Measurements from ENCODE around the gene CRMP1.

CRMP1 gene

DNA sequence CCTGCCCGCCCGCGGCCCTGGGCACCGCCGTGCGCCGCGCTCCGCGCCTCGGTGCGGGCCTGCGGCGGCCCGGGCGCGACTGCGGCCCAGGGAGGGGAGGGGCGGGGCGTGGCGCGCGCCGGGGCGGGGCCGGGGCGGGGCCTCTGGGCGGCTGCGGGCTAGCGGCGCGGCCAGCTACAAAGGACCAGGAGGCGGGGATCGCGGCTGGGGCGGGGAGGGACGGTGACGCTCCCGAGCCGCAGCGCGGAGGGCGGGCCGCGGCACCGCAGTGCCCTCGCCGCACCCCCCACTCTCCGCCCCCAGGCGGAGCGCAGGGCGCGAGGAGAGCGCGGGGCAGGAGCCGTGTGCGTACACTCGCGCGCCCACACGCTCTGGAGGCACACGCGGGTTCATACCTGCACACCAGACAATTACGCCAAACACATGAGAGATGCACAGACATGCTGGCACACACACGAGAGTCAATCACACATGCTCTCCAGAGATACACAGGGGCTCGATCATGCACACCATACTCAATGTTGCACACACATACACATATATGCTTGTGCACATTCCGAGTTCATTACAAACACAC is at the start of gene CRMP1:
Gene CRMP1 (minus strand): TSS at position 83 of the 577 bp plus-strand sequence. CDS start 117 bp downstream, outside the sequence.
- DNase-seq (ENCODE audit: low read depth in 2 of 2) = no peak

DNA sequence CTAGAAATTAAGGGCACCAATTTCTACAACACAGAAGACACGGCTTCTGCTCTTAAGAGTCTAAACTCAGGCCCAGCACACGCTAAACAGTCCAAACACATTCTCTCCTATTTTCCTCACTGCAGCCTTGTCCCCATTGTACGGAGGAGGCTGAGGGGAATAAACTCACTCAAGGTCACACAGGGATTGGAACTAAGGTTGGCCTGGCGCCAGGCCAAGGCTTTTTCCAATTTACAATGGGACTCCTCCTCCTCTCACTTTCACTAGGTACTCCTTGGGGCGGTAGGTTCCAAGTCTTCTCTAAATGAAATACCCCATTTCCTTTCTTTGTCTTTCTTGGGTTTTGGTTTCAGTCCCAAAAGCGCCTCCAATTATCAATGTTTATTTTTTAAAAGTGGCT is 48.7 kb upstream of the CRMP1 start:
- DNase-seq (ENCODE audit: low read depth in 2 of 2) = no peak

DNA sequence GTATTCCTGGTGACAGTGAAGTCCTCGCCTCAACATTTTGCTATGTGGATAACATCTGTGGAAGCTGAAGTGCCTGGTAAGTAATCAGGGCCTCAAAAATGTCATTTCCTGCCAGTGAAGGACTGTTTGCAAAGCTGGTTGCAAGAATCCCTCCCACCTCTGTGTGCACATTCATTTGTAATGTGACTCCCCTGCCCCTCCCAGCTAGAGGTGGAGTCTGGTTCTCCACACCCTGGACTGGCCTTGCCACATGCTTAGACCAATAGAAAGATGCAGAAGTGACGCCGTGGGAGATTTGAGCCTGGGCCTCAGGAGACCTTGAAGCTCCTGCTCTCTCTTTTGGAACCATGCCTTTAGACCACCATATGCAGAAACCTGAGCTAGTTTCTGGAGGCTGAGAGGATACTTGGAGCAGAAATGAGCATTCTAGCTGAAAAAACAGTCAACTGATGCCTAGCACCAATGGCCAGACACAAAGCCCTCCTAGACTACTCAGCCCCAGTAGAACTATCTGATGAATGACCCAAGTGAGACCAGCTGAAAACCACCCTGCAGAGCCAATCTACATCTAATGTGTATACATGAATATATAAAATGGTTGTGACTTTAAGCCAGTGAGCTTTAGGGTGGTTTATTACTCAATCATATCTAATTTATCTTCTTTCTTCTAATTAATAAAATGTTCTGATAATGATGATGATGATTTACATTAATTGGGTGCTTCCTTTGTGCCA is 47.8 kb upstream of the CRMP1 start:
- DNase-seq (ENCODE audit: low read depth in 2 of 2) = no peak

DNA sequence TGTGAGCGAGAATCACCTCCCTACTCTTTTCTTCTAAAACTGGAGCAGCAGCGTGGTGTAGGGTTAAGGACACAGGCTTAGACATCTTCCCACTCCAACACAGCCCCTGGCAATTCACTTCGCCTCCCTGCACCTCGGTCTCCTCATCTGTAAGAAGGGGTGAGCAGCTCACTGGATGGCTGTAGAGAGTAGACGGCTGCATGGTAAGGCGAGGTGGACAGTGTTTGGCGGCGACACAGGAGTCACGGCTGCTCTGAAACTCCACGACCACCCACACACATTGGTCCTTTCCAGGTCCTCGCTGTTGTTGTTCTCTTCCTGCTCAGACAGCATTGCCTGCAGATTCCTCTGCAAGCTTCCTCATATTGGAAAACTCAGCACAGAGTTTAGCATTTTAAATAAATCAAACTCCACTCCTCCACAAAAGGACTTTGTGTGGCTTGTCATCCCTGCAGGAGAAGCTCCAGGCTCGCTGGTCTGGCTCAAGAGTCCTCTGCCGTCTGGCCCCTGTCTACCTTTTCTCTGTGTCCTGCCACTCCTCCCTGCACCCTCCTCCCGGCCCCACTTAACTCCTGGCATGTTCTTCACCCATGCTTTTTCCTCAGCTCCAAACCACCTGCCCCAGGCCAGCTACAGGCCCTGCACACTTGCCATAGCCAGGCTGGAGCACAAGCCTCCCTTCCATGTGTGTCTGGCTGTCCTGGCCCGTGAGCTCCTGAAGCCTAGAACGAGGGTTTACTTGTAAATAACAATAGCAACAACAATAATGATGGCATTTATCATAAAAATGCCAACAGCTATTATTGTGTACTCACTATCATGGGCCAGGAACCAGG is 41.3 kb upstream of the CRMP1 start:
- DNase-seq (ENCODE audit: low read depth in 2 of 2) = no peak

DNA sequence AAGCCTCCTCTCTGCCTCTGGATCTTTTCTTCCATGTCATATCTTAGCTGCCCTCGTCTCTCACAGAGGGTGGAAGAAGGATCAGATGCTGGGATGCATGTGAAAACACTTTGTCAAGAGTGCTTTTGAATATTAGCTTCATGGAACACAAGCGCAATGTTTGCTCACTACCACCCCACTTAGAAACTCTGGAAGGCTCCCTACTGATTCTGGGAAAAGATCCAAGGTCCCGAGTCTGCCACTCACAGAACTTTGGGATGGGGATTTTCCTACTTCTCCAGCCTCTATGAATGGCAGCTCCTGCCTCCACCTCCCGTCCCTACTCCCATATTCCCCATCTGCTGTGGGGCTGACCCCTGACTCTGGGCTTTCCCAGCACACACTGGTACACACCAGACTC is 40.2 kb upstream of the CRMP1 start:
- DNase-seq (ENCODE audit: low read depth in 2 of 2) = no peak

DNA sequence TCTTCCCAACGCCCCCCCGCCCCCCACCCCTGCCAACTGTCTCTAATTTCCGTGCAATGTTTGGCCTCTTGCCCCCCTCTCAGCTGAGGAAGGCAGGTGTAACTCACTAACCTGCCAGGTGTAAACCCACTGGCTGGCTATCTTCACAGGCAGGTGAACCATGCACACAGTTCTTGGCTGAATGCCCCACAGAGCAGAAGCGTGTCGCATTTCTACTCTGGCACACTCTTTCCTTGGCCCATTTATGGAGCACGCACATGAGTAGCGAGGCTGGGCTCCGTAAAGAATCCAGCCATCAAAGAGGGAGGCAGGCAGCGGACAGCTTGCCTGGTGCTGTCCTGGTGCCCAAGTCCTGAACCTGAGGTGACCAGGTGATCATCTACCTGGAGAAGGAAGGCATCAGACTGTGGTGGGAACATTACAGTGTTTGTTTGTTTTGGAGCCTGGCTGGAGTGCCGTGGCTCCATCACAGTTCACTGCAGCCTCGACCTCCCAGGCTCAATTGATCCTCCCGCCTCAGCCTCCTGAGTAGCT is 39.2 kb upstream of the CRMP1 start:
- DNase-seq (ENCODE audit: low read depth in 2 of 2) = no peak

DNA sequence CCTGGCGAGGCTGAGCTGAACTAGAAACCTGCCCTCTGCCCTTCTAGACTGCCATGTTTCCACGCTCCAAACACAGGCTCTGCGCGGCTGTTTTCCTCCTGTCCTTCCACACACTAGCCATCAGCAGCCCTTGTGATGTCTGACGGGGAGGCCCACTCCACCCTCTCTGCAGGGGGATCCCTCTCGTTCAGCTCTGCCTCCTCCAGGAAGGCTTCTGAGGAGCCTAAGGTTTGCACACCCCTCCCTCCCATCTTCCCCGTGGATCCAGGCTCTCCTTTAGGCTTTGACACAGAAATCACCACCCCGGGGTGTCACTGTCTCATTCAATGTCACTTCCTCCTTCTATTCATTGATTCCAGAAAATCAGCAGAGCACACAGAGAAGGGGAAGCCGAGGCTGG is 38.6 kb upstream of the CRMP1 start:
- no peak for DNase-seq (ENCODE audit: low read depth in 2 of 2)

DNA sequence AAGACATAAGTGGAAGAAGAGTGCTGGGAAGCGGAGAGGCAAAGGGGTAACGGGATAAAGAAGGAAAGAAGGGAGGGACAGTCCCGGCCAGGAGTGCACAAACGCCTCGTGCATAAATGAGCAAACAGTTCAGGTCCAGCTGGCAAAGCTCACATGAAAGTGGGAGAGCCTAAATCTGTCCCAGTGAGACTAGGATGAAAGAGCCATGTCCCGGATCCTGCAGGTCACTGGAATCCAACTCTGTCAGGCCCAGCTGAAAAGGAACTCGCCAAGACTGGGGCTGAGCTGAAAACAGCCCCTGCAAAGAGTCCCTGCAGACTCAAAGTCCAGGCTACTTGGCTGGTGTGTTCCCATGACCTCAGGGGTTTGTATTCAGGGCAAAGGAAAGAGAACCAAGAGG is 38.0 kb upstream of the CRMP1 start:
- DNase-seq (ENCODE audit: low read depth in 2 of 2) = no peak

DNA sequence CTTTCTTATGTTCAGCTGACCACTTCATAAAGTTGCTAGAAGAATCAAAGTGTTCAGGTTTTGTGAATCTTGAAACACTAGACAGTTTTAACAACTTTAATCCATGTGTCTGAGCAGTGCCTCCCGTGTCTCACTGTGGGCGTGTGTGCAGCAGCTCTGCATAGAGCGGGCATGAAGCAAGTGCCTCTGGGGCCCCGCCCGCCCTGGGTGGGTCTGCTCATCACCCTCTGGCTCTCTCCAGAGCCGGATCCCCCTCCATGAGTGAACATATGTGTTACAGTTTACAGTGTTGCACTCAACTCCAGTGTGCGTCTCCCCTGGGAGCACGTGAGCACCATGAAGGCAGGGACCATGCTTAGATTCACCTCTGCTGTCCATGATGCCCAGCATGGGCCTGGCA is 37.6 kb upstream of the CRMP1 start:
- no peak for DNase-seq (ENCODE audit: low read depth in 2 of 2)

DNA sequence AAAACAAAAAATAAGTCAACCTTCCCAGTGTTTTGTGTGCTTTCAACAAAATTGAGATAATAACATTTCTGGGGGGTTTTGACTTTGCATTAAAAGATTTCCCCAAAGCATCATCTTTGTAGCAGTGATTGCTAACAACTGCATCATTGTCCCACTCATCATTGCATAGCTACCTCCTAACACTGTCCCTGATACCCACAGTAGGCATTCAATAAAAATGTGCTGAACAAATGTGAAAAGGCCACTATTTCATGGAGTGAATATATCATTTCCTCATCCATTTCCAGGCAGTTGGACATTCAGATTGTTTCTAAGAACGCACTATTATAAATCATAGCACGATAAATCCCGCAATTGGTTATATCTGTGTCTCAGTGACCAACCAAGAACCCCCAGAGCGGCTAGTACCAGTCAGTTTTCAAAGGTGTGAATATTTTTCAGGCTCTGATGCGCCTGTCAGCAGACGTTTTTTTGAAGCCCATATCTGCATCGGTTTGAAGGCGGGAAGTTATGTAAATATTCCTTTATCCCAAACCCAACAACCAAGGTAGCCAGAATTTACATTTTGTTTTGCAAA is 36.0 kb upstream of the CRMP1 start:
- DNase-seq (ENCODE audit: low read depth in 2 of 2) = no peak

DNA sequence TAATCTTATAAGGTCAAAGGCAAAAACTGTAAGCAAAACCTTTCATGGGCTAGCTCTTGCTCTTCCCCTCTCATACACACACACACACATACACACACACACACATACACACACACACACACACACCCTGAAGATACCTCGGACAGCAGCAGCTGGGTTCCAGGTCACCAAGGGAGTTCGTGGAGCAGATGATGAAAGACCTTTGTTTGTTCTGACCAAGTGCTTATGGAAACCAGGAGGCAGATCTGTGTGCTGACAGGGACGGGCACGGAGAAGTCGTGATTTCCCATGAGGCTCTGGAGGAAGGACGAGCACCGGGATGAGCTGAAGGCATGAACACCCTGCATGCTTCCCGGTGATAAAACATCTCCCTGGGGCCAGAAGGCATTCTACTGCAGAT is 35.4 kb upstream of the CRMP1 start:
- no peak for DNase-seq (ENCODE audit: low read depth in 2 of 2)

DNA sequence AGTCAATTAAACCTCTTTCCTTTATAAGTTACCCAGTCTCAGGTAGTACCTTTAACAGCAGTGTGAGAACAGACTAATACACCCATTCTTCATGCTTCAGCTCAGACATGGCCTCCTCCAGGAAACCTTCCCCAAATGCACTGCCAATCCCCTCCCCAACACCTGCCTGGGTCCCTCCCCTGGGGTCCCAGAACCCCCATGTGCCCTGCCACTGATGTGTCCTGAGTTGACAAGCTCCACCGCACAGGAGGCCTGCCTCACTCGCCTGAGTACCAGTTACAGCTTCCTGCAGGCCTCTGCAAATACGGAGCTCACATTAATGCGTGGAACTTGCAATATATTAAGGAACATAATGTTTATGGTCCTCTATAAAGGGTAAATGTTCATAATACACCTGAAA is 34.9 kb upstream of the CRMP1 start:
- DNase-seq (ENCODE audit: low read depth in 2 of 2) = no peak

DNA sequence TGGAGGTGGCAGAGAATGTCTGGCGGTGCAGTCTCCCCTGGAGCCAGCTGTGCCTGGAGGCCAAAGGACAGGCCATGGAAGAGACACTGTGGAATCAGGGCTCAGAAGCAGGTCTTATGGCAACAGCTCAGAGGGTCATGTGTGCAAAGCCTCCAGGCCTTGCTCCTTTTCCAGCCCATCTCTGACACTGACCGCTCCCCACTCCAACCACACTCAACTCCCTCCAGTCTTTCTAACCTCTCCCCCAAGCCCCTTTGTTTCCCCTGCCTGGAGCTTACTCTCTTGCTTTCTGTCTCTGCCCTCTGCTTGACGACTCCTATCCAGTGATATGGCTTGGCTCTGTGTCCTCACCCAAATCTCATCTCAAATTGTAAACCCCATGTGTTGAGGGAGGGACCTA is 34.2 kb upstream of the CRMP1 start:
- no peak for DNase-seq (ENCODE audit: low read depth in 2 of 2)

DNA sequence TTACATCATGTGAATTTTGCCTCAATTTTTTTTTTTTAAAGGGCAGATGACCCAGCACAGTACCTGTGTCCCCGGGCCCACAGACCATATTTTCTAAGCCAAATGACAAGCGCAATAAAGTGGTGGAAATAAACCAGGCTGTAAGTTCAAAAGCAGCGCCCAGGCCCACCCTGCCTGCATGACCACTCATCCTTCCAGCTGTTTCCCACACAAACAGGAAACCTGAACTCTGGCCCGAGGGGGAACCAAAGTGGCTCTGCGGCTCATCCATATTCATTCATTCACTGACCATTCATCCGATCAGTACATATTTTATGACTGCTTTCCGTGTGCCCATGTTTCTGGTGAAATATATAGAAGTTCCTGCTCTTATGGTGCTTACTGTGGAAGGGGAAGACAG is 33.7 kb upstream of the CRMP1 start:
- DNase-seq (ENCODE audit: low read depth in 2 of 2) = no peak

DNA sequence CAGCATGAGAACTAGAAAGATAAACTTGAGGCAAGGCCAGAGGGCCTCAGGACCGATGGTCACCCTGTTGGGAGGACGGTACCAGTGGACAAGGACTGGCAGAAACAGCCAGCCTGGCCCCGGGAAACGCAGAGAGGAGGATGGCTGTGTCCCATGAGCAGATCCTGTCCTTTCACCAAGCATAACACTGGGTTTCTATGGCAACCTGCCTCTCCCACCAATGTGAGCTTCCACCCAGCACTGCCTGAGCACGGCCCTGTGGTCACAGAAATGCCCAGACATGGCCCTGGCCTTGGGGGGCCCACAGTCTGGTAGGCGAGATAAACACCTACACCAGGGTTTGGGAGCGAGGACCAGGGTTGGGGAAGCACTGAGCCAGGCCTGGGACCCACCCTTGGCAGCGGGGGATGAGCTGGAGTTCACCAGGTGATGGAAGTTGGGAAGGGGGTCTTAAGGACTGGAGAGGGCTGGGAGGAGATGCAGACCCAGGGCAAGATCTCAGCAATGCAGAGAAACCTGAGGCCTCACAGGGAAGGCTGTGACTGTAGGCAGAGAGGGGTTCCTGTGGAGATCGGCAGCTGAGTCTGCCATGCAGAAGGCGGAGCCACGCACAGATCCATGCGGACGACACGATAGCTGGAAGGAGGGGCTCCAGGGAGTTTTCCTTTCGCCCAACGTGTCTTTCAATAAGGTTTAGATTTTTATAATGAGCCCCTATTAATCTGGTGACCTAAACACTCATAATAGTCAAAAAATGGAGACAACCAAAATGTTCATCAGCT is 32.7 kb upstream of the CRMP1 start:
- no peak for DNase-seq (ENCODE audit: low read depth in 2 of 2)

DNA sequence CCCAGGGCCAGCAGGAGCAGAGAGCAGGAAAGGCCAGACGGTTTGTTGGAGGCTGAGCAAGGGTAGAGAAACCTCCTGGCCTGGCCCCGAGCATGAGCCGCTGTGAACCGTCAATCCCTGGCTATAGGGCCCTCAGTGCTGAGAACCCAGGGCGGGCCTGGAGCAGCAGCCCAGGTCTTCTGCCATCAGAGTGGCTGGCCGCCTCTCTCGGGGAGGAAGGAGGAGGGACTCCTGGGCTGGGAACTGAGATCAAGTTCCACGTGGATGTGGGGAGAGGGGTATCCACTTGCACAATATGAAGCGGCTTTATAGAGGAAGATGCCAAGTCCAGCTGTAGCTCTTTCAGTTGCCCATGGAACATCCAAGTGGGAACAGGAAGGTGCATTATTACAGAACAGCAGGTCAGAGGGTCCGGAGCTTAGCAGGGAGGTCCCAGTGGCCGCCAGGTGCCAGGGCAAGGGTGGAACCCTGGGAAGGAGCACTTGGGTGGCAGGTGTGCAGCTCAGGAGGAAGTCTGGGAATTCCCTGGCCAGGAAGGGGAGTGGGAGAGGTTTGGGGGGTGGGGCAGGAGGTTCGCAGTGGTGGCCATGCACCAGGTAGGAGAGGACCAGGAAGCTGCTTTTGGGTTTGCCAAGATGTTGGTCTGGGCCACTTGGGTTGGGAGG is 31.7 kb upstream of the CRMP1 start:
- no peak for DNase-seq (ENCODE audit: low read depth in 2 of 2)

DNA sequence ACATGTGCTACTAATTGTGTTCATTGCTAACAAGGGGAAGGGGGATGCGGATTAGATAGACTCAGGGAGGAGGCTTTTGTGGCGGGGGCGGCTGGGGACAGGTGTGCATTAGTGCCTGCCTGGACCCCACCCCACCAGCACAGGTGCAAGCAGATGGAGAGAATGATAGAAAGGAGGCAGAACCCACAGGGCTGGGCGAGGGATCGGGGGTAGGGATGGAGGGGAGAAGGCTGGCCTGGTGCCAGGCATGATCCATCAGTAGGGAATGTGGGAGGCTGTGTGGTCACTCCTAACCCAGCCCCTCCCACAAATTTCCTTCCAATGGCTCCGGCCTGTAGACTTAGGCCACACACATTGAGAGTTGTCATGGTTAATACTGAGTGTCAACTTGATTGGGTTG is 30.5 kb upstream of the CRMP1 start:
- DNase-seq (ENCODE audit: low read depth in 2 of 2) = no peak

DNA sequence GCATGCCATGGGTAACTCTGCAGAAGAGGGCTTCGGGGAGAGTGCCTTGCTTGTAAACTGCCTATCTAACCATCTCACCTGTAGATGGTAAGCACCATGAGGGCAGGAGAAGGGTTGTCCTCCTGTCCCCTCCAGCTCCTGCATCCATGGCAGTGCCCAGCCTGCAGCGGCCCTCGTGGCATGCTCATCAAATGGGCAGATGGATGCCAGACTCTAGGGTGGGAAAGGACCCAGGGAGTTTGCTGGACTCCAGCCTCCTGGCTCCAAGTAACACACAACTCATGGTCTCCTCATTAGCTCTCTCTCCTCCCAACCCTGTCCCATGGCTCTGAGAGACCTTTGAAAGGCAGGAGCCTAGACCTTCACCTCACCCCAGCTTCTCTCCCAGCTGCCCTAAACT is 29.7 kb upstream of the CRMP1 start:
- no peak for DNase-seq (ENCODE audit: low read depth in 2 of 2)

DNA sequence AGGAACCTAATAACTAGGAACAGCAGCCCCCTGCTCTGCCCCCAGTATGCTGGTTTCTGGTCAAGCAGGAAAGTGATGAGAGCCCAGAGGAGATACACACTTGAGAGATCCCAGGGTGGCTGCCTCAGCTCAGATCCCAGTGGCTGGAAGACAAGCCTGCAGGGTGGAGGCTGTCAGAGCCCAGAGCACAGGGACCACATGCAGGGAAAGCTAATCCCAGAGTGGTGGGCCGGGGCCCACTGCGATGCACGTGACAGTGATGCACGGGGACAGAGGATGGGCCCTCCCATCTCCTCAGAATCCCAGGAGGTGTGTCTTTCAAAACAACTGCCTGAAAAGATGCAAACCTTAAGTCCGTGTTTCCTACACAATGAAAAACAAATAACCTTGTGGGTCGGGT is 29.1 kb upstream of the CRMP1 start:
- no peak for DNase-seq (ENCODE audit: low read depth in 2 of 2)

DNA sequence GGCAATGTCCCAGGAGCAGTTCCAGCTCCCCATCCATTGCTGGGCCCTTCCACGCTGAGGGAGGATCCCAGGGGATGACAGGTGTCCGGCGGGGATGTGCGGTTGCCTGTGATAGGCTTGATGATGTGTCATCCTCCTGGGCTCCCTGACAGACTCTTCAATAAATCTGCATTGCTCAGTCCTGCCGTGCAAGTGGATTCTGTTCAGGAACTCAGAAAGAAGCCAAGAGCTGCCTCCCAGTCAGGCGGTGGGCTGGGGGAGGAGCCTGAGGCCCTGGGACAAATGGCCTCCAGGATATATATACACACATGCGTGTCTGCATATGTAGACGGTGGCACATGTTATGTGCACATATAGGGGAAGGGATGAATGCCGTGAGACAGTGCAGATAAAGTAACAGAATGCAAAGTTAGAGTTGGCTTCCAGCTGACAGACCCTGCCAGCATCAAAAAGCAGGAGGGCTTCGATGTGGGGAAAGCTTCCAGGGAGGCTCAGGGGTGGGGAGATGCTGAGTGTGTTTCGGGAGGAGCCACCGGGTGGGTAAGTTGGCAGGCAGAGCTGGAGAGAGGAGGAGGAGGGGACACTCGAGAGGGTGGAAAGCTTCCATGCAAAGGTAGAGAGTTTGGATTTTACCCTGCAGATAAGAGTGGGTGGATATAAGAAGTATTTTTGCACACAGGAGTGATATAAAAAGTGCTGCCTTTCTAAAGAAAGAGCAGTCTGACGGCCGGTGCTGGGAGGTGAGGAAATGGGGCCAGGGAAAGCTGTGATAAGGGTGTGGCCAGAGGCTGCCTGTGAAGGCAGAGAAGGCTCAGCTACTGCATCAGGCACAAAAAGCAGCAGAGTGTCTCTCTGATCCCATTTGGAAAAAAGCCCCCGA is 28.5 kb upstream of the CRMP1 start:
- no peak for DNase-seq (ENCODE audit: low read depth in 2 of 2)
